GM19438 (cell line): Measurements from ENCODE around the gene NMD3.
"Not testable (repeated sequence)": the region's sequence is repeated elsewhere in the genome, so short reads cannot be mapped to it uniquely, and the experiment has no call there.

Experiments
- ATAC-seq: cut with Tn5 transposase; IDR thresholded peaks from one replicate; pipeline ENCODE4 v1.9.1; 2021; ENCODE audit warnings: low read depth; ENCODE audit not compliant: unreplicated experiment

NMD3 gene

DNA sequence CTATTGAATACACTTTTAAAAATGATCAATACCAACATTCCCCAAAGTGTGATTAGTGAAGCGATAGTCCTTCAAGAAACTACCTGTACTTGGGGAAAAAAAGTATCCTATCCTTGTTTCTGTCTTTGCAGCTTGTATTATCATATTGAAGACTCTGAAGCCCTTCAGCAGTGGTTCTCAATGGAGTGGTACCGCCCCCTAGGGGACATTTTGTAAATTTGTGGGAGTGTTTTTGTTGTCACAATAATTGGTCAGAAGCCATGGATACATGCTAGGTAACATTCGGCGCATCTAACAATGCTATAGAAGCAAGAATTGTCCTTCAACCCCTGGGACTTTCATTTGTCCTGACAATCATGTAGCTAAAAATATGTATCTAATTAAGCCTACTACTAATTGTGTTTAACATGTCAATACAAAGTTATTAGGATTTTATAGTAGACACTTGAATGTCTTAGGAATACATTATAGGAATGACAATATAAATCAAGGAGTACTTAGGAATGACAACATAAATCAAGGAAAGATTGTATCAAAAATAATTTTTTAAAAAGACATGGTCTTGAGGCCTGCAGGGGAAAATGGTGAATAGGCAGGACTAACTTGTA lies 53.7 kb downstream of the NMD3 start:
- ATAC-seq = peak; percentile 71

DNA sequence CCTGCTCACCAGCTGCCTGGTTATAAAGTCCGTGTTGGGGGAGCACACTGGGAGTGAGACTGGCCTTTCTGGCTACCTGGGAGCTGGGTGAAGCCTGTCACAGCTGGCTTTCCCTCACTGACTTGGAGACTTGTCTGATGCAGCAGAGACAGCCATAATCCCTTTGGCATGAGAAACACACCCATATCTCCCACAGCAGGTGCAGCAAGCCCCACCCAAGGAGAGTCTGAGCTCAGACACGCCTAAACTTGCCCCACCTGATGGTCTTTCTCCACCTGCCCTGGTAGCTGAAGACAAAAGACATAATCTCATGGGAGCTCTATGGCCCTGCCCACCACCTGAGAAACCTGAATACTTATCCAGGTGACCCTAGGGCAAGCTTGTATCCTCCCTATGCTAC lies 54.8 kb downstream of the NMD3 start:
- no peak for ATAC-seq

DNA sequence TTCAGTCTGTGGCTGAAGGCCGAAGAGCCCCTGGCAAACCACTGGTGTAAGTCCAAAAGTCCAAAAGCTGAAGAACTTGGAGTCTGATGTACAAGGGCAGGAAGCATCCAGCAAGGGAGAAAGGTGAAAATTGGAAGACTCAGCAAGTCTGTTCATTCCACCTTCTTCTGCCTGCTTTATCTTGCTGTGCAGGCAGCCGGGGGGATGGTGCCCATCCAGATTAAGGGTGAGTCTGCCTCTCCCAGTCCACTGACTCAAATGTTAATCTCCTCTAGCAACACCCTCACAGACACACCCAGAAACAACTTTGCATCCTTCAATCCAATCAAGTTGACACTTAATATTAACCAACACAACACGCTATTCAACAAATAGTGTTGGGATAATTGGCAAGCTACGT lies 61.3 kb downstream of the NMD3 start:
- ATAC-seq = not testable (repeated sequence)

DNA sequence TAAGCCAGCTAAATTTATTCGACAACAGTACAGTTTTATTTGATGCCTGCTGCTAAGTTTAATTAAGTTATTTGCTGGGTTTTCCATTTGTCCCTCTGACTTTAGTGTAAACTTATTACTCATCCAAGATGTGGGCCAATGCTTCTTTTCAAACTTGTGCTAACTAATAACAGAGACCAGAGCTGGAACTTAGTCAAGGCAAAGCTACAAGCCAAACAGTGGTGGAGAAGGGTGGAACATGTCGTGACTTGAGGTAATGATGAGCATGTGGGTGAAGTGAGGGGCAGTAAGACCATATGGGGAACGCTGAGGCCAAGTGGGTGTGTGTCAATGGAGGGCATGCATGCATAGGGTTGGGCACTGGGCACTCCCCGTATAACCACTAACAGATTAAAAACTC lies 63.9 kb downstream of the NMD3 start:
- ATAC-seq = no peak

DNA sequence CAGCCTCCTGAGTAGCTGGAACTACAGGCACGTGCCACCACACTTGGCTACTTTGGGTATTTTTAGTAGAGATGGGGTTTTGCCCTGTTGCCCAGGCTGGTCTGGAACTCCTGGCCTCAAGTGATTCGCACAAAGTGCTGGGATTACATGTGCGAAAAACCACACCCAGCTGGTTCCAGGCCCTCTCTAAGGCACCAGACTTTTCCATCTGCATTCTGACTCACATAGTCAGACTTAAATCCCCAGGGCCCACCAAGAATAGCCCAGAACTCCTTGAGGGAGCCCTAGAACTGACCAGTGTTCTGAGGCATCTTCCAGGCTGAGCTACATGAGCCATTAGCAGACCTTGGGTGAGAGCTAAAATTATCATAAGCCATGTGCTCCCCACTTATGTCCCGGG lies 68.1 kb downstream of the NMD3 start:
- ATAC-seq = no peak

DNA sequence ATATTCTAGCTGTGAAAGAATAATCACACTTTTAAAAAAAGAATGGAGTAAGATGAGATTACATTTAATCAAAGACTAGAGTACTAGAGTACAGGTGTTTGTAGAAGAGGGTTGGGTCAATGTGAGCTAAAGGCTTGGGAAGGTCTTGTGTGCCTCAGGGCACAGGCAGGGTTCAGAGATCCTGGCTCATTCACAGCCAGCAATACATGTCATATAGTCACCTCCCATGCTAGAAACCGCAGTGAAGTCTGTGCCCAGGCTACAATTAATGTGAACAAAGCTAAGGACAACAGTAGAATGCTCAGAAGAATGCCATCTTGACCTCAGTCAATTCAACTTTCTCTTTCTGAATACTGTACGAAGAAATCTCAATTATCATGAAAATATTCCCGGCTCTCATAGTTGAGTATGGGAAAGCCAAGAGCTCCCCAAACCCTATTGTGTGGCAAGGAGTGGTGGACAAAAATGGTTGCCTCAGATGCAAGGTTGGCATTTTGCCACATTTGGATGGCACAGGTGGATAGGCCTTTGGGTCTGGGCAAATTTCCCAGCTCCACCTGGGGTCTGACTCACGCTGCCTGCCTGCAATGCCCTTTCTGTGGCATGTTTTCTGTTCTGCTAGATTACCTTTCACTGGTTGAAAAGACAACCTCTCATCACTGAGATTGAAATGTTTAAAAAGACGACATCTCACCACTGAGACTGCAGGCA lies 70.2 kb downstream of the NMD3 start:
- ATAC-seq = no peak

DNA sequence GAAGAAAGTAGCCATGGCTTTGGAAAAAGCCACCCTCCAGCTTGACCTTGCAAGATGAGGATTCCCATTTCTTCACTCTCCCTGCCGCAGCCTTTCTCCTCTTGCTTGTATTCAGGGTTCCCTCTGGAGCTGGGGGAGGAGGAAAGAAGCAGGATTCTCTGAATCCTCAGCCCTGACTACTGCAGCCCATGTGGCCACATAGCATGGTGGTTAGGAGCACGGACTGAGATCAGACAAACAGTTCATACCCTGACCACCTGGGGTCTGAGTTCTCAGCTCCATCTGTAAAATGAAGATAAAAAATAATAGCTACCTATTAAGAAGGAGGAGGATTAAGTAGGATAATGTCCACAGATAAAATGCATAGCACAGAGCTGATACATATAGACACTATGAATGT lies 72.3 kb downstream of the NMD3 start:
- no peak for ATAC-seq

DNA sequence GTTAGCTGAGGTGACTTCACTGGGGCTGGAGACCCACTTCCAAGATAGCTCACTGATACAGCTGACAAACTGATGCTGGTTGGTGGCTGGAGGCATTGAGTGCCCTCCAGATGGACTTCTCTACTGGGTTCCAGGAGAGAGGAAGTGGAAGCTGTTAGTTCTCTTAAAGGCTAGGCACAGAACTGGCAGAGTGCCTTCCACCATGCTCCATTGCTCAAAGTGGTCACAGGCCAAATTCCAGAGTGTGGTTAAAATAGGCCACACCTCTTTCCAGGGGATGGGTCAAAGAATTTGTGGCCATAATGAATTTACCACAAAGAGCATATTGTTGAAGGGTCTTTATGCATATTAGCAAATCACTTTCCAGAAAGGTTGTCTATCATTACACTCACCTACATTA lies 74.2 kb downstream of the NMD3 start:
- no peak for ATAC-seq

DNA sequence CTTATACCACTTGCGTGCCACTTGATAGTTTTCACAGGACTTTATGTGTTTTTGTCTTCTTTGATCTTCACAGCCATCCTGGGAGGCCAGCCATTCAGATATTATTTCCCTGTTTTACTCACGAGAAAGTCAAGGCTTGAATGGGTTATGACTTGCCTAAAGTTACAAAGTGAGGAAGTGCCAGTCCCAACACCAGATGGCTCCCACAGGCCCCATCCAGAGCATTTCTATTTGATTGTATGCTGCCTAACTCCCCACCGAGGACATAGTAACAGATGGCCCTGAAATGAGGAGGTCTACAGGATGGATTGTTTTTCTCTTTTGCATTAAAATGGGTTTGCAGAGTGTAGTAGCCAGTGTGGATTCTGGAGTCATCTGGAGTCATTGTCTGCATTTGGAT lies 75.7 kb downstream of the NMD3 start:
- ATAC-seq = no peak
